ENCODE results near the gene CAPN8. TPM values are rescaled to one million over a fixed set of nuclear protein-coding genes. Genes with fewer than 3 reads are reported as not detected.

The CAPN8 gene
- total RNA-seq, 2 experiments from 2014 or later, result not detected

DNA sequence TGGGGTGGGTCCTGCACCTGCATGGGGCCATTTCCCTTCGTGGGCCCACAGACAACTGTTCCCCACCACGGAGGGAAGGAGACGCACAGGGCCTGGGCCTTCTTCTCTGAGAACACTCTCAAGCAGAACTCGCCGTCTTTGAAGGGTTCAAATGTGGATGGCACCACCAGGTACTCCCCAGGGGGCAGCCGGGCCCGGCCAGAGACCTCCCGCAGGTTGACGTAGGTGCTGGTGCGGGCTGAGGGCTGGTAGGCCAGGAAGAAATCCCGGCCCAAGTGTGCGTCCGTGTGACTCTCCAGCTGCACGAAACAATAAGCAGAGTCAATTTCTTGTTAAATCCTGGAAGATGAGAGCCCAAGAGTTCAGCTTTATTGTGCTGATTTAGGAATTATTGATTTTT lies 56.4 kb downstream of the CAPN8 start:
- H3K36me3 Mint-ChIP-seq (ENCODE audit: low read depth), result no peaks in the 10 kb centered on the region
- H3K27ac Mint-ChIP-seq, result no peak overlapping the region
- H3K4me1 Mint-ChIP-seq (ENCODE audit: low read depth), result no peaks in the 10 kb centered on the region
- H3K27me3 Mint-ChIP-seq, result no peaks in the 10 kb centered on the region
- no peak for ATAC-seq
- TF ChIP-seq, protein P1, sequence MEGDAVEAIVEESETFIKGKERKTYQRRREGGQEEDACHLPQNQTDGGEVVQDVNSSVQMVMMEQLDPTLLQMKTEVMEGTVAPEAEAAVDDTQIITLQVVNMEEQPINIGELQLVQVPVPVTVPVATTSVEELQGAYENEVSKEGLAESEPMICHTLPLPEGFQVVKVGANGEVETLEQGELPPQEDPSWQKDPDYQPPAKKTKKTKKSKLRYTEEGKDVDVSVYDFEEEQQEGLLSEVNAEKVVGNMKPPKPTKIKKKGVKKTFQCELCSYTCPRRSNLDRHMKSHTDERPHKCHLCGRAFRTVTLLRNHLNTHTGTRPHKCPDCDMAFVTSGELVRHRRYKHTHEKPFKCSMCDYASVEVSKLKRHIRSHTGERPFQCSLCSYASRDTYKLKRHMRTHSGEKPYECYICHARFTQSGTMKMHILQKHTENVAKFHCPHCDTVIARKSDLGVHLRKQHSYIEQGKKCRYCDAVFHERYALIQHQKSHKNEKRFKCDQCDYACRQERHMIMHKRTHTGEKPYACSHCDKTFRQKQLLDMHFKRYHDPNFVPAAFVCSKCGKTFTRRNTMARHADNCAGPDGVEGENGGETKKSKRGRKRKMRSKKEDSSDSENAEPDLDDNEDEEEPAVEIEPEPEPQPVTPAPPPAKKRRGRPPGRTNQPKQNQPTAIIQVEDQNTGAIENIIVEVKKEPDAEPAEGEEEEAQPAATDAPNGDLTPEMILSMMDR (IDR thresholded peaks at IDR 0.05), result no peak
- CTCF ChIA-PET, result interaction anchor here (0.9 to 1.3 kb wide), 3 partner anchors 12 to 52 kb away, joined by 3 to 10 read pairs (median 3); no protein-coding TSS in a partner anchor
- no peak overlapping the region for H3K4me3 Mint-ChIP-seq
- POLR2A ChIA-PET, result no interaction called here
- no peak for DNase-seq
- H3K9me3 Mint-ChIP-seq, result no peaks in the 10 kb centered on the region
- intact Hi-C loops (cut with micrococcal nuclease), result no loop called here

GRCh38 chr1:223558512-223558911 lies 107.0 kb downstream of the CAPN8 start:
- TF ChIP-seq, protein P1 (IDR thresholded peaks at IDR 0.05), result no peak
- Mint-ChIP-seq H3K4me1 (ENCODE audit: low read depth) (no peaks in the 10 kb centered on the region), H3K9me3 (no peaks in the 10 kb centered on the region), H3K27ac (no peak overlapping the region), H3K36me3 (ENCODE audit: low read depth) (no peaks in the 10 kb centered on the region), H3K4me3 (no peak overlapping the region), H3K27me3 (no peaks in the 10 kb centered on the region)
- DNase-seq, result no peak
- intact Hi-C loops (cut with micrococcal nuclease), result no loop called here
- ChIA-PET POLR2A (no interaction called here), CTCF (interaction anchor here (1.8 to 2.8 kb wide), 3 partner anchors 27 to 125 kb away, joined by 4 to 10 read pairs (median 9); no protein-coding TSS in a partner anchor)
- ATAC-seq, result no peak

GRCh38 chr1:223557130-223557475 lies 108.4 kb downstream of the CAPN8 start:
- H3K4me3 Mint-ChIP-seq, result no peak overlapping the region

GRCh38 chr1:223556414-223557129 lies 108.9 kb downstream of the CAPN8 start:
- Mint-ChIP-seq H3K9me3 (no peaks in the 10 kb centered on the region), H3K27ac (no peak overlapping the region), H3K36me3 (ENCODE audit: low read depth) (no peaks in the 10 kb centered on the region), H3K27me3 (no peaks in the 10 kb centered on the region), H3K4me3 (no peak overlapping the region), H3K4me1 (ENCODE audit: low read depth) (no peaks in the 10 kb centered on the region)
- ATAC-seq, result peak; percentile 76
- peak; percentile 75 for DNase-seq
- intact Hi-C loops (cut with micrococcal nuclease), result no loop called here
- CTCF ChIA-PET, result interaction anchor here (0.7 to 2.8 kb wide), 27 partner anchors 9 to 312 kb away, joined by 3 to 25 read pairs (median 4); no protein-coding TSS in a partner anchor
- POLR2A ChIA-PET, result no interaction called here
- TF ChIP-seq, protein P1 (IDR thresholded peaks at IDR 0.05), result peak; percentile 57

More at GRCh38 chr1:223557130-223557475, 108.4 kb downstream of the CAPN8 start:
- Mint-ChIP-seq H3K36me3 (ENCODE audit: low read depth) (no peaks in the 10 kb centered on the region), H3K27me3 (no peaks in the 10 kb centered on the region), H3K9me3 (no peaks in the 10 kb centered on the region), H3K4me1 (ENCODE audit: low read depth) (no peaks in the 10 kb centered on the region), H3K27ac (no peak overlapping the region)
- POLR2A ChIA-PET, result no interaction called here
- TF ChIP-seq, protein P1 (IDR thresholded peaks at IDR 0.05), result no peak
- ATAC-seq (no peak), DNase-seq (no peak)
- intact Hi-C loops (cut with micrococcal nuclease), result no loop called here
- CTCF ChIA-PET, result interaction anchor here (0.7 to 2.8 kb wide), 22 partner anchors 9 to 313 kb away, joined by 3 to 25 read pairs (median 5); no protein-coding TSS in a partner anchor

- Mint-ChIP-seq H3K4me3 (no peak overlapping the region), H3K27me3 (peaks cover 3% of the 10 kb centered on the region), H3K4me1 (ENCODE audit: low read depth) (peaks cover 3% of the 10 kb centered on the region), H3K36me3 (ENCODE audit: low read depth) (no peaks in the 10 kb centered on the region), H3K9me3 (no peaks in the 10 kb centered on the region), H3K27ac (no peak overlapping the region)
- DNase-seq (no peak), ATAC-seq (no peak)
- intact Hi-C loops (cut with micrococcal nuclease), result no loop called here
- TF ChIP-seq, protein P1 (IDR thresholded peaks at IDR 0.05), result no peak
- CTCF ChIA-PET, result interaction anchor here (0.8 kb wide), 1 partner anchor 75 kb away, joined by 4 read pairs; no protein-coding TSS in a partner anchor
- POLR2A ChIA-PET, result no interaction called here
Observed at GRCh38 chr1:223553957-223554356, 111.5 kb downstream of the CAPN8 start.
